ENCODE data around the gene JAGN1.

- TF ChIP-seq, protein P1, sequence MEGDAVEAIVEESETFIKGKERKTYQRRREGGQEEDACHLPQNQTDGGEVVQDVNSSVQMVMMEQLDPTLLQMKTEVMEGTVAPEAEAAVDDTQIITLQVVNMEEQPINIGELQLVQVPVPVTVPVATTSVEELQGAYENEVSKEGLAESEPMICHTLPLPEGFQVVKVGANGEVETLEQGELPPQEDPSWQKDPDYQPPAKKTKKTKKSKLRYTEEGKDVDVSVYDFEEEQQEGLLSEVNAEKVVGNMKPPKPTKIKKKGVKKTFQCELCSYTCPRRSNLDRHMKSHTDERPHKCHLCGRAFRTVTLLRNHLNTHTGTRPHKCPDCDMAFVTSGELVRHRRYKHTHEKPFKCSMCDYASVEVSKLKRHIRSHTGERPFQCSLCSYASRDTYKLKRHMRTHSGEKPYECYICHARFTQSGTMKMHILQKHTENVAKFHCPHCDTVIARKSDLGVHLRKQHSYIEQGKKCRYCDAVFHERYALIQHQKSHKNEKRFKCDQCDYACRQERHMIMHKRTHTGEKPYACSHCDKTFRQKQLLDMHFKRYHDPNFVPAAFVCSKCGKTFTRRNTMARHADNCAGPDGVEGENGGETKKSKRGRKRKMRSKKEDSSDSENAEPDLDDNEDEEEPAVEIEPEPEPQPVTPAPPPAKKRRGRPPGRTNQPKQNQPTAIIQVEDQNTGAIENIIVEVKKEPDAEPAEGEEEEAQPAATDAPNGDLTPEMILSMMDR (IDR thresholded peaks at IDR 0.05), result no peak
- TF ChIP-seq EZH2phosphoT487 (IDR thresholded peaks at IDR 0.05), result no peak
- TF ChIP-seq EZH2 (IDR thresholded peaks at IDR 0.05), result no peak
Measured at GRCh38 chr3:9869955-9870354, 20.5 kb upstream of the JAGN1 start.
